MCF 10A (cell line): ENCODE measurements around the gene BAZ2B. TPM values are rescaled to one million over a fixed set of nuclear protein-coding genes. Genes with fewer than 3 reads are reported as not detected.

Source experiments
- BruUV-seq: library from RNA; stranded (reverse); fragments of 400-500 nt; replicated peaks from 2 replicates; lab custom pipeline; 2021; lab: Mats Ljungman, UMichigan
- CTCF ChIA-PET: fragments of 300-600 bp; sonication (Branson Sonifier 250); formaldehyde crosslinking; extraction: SDS; loops from one replicate; lab custom pipeline; 2021; ENCODE audit warnings: antibody characterized with exemption, inconsistent platforms; lab: Yijun Ruan, JAX
- POLR2A ChIA-PET: fragments of 300-600, 350-650 bp; sonication (Branson Sonifier 250); formaldehyde crosslinking; extraction: SDS; loops from one replicate; lab custom pipeline; 2020; ENCODE audit warnings: antibody characterized with exemption, inconsistent platforms; lab: Yijun Ruan, JAX
- DNase-seq: peaks from one replicate; pipeline ENCODE4 v3.0.0-alpha.2; 2018; ENCODE audit not compliant: unreplicated experiment
- H3K27ac Mint-ChIP-seq: one replicate; pipeline ENCODE4 v1.8.0; 2022; ENCODE audit warnings: mild to moderate bottlenecking, low read depth, mixed read lengths; ENCODE audit not compliant: unreplicated experiment
- H3K27me3 Mint-ChIP-seq: one replicate; pipeline ENCODE4 v1.8.0; 2022; ENCODE audit warnings: mixed read lengths; ENCODE audit not compliant: insufficient read depth, unreplicated experiment
- H3K36me3 Mint-ChIP-seq: one replicate; pipeline ENCODE4 v1.8.0; 2022; ENCODE audit warnings: mild to moderate bottlenecking, moderate library complexity, mixed read lengths; ENCODE audit not compliant: insufficient read depth, unreplicated experiment
- H3K4me1 Mint-ChIP-seq: one replicate; pipeline ENCODE4 v1.8.0; 2022; ENCODE audit warnings: mixed read lengths; ENCODE audit not compliant: insufficient read depth, unreplicated experiment
- H3K4me3 Mint-ChIP-seq: one replicate; pipeline ENCODE4 v1.8.0; 2022; ENCODE audit warnings: mild to moderate bottlenecking, moderate library complexity, mixed read lengths; ENCODE audit not compliant: unreplicated experiment
- H3K9me3 Mint-ChIP-seq: one replicate; pipeline ENCODE4 v1.8.0; 2022; ENCODE audit warnings: mixed read lengths; ENCODE audit not compliant: unreplicated experiment
- intact Hi-C: fragments of 100-400 bp; cut with micrococcal nuclease; formaldehyde crosslinking; loops from 2 replicates; pipeline ENCODE4 v1.14.1; 2022
- total RNA-seq: library from RNA; stranded (reverse); gene quantifications from 2 replicates; pipeline ENCODE4 v1.2.3, GENCODE V29; 2022
- TF ChIP-seq, protein P1 (sequence below): fragments of 200-600 bp; IDR thresholded peaks from one replicate; pipeline ENCODE4 v1.8.0; 2022; ENCODE audit warnings: antibody characterized with exemption, mild to moderate bottlenecking; ENCODE audit not compliant: unreplicated experiment

BAZ2B gene
- total RNA-seq, 1 experiment from 2014 or later: 51.8 TPM

DNA sequence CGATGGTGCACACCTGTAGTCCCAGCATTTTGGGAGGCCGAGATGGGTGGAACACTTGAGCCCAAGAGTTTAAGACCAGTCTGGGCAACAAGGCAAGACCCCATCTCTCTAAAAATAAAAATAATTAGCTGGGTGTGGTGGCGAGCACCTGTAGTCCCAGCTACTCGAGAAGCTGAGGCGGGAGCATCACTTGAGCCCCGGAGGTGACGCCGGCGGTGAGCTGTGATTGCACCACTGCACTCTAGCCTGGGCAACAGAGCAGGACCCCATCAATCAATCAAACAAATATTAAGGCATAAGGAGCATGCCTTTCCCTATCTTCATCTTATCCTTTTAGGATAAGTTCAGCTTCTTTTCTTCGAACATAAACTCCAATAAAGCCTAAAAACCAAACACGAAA, 330.9 kb downstream of the BAZ2B start:
- TSS peak; percentile 43 for BruUV-seq
- Mint-ChIP-seq H3K4me1 (peaks cover 19% of the 10 kb centered on the region), H3K27ac (peak overlapping the region; percentile 69), H3K9me3 (no peaks in the 10 kb centered on the region), H3K36me3 (peaks cover 29% of the 10 kb centered on the region), H3K4me3 (peak overlapping the region; percentile 85), H3K27me3 (no peaks in the 10 kb centered on the region)
- TF ChIP-seq, protein P1, sequence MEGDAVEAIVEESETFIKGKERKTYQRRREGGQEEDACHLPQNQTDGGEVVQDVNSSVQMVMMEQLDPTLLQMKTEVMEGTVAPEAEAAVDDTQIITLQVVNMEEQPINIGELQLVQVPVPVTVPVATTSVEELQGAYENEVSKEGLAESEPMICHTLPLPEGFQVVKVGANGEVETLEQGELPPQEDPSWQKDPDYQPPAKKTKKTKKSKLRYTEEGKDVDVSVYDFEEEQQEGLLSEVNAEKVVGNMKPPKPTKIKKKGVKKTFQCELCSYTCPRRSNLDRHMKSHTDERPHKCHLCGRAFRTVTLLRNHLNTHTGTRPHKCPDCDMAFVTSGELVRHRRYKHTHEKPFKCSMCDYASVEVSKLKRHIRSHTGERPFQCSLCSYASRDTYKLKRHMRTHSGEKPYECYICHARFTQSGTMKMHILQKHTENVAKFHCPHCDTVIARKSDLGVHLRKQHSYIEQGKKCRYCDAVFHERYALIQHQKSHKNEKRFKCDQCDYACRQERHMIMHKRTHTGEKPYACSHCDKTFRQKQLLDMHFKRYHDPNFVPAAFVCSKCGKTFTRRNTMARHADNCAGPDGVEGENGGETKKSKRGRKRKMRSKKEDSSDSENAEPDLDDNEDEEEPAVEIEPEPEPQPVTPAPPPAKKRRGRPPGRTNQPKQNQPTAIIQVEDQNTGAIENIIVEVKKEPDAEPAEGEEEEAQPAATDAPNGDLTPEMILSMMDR: no peak
- POLR2A ChIA-PET: interaction anchor here (0.5 to 3.2 kb wide), 15 partner anchors 8 to 428 kb away, joined by 3 to 23 read pairs (median 7); partner anchors contain the start of genes MARCHF7 and TANC1
- DNase-seq: no peak
- intact Hi-C loops: no loop called here
- CTCF ChIA-PET: interaction anchor here (0.6 to 1.0 kb wide), 4 partner anchors 21 to 684 kb away, joined by 4 to 7 read pairs (median 4); no protein-coding TSS in a partner anchor

DNA sequence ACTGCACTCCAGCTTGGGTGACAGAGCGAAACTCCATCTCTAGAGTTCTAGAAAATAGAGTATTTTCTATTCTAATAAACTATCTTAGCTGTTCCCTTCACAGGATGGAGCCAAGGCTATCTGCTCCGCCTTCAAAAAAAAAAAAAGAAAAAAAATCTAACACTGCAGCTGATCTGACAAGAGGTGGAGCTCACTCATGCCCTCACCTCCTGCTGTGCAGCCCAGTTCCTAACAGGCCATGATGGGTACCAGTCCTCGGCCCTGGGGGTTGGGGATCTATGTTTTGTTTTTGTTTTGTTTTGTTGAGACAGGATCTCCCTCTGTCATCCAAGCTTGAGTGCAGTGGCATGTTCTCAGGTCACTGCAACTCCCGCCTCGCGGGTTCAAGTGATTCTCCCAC, 332.8 kb downstream of the BAZ2B start:
- ChIA-PET POLR2A (interaction anchor here (0.6 to 1.4 kb wide), 3 partner anchors 89 to 1493 kb away, joined by 3 to 4 read pairs (median 4); no protein-coding TSS in a partner anchor), CTCF (interaction anchor here (0.5 to 1.3 kb wide), 2 partner anchors 34 to 159 kb away, joined by 3 read pairs; no protein-coding TSS in a partner anchor)
- Mint-ChIP-seq H3K4me1 (peaks cover 13% of the 10 kb centered on the region), H3K4me3 (no peak overlapping the region), H3K27ac (no peak overlapping the region), H3K36me3 (peaks cover 39% of the 10 kb centered on the region), H3K9me3 (no peaks in the 10 kb centered on the region), H3K27me3 (no peaks in the 10 kb centered on the region)
- no peak for DNase-seq
- intact Hi-C loops: no loop called here
- BruUV-seq: no TSS peak
- TF ChIP-seq, protein P1: no peak

DNA sequence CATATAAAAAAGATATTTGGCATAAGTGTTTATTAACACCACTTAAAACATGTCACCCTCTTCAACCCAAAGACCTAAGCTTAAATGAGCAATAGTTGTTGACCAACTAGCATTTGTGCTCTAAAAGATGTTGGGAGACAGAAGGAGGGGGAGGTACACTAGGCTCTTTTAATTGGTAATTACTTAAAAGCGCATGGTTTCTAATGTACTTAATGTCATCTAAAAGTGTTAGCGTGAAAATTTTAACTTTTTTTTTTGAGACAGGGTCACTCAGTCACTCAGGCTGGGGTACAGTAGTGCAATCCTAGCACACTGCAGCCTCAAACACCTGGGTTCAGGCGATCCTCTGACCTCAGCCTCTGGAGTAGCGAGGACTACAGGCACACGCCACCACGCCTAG, 335.3 kb downstream of the BAZ2B start:
- no peak for DNase-seq
- POLR2A ChIA-PET: no interaction called here
- CTCF ChIA-PET: no interaction called here
- Mint-ChIP-seq H3K9me3 (no peaks in the 10 kb centered on the region), H3K4me1 (peaks cover 8% of the 10 kb centered on the region), H3K27ac (no peak overlapping the region), H3K27me3 (no peaks in the 10 kb centered on the region), H3K36me3 (peaks cover 45% of the 10 kb centered on the region), H3K4me3 (no peak overlapping the region)
- no TSS peak for BruUV-seq
- intact Hi-C loops: no loop called here
- TF ChIP-seq, protein P1: no peak

DNA sequence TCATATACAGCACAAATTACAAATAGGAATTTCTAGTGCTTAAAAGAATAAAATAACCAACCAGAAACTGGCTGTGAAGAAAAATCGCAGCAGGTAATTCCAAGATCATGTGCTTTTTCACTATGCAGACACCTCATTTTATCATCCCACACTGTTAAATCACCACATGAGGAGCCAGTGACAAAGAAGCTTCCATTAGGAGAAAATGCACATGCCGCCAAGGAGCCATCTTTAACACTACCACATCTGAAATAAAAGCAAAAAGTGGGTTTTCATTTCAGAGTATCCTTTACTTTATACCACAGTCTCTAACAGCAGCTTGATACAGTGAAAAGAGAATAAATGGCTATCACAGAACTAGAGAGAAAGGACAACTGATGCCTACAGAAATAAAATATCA, 336.6 kb downstream of the BAZ2B start:
- TF ChIP-seq, protein P1: no peak
- BruUV-seq: no TSS peak
- ChIA-PET POLR2A (no interaction called here), CTCF (no interaction called here)
- H3K36me3 Mint-ChIP-seq: peaks cover 42% of the 10 kb centered on the region
- intact Hi-C loops: no loop called here
- no peak overlapping the region for H3K4me3 Mint-ChIP-seq
- H3K9me3 Mint-ChIP-seq: no peaks in the 10 kb centered on the region
- no peak overlapping the region for H3K27ac Mint-ChIP-seq
- H3K27me3 Mint-ChIP-seq: no peaks in the 10 kb centered on the region
- H3K4me1 Mint-ChIP-seq: peaks cover 4% of the 10 kb centered on the region
- no peak for DNase-seq
